Ishikawa (cell line): ENCODE data around the gene ABI3.

Experiments used
- CEBPB ChIP-seq: IDR thresholded peaks from 2 replicates; pipeline ENCODE4 v1.6.1; 2012
- CREB1 ChIP-seq: IDR thresholded peaks from 2 replicates; pipeline ENCODE4 v1.6.1; 2012; ENCODE audit warnings: low read depth
- EGR1 ChIP-seq: IDR thresholded peaks from 2 replicates; pipeline ENCODE4 v1.6.1; 2012
- EP300 ChIP-seq: IDR thresholded peaks from 2 replicates; pipeline ENCODE4 v1.6.1; 2012; ENCODE audit warnings: borderline replicate concordance
- FOXM1 ChIP-seq: IDR thresholded peaks from 2 replicates; pipeline ENCODE4 v1.6.1; 2012; ENCODE audit warnings: low read depth, borderline replicate concordance
- MAX ChIP-seq: IDR thresholded peaks from 2 replicates; pipeline ENCODE4 v1.6.1; 2012
- NFIC ChIP-seq: IDR thresholded peaks from 2 replicates; pipeline ENCODE4 v1.6.1; 2012
- RAD21 ChIP-seq: IDR thresholded peaks from 2 replicates; pipeline ENCODE4 v1.6.1; 2012; ENCODE audit warnings: low read depth
- REST ChIP-seq: IDR thresholded peaks from 2 replicates; pipeline ENCODE4 v1.6.1; 2012; ENCODE audit warnings: low read depth, mild to moderate bottlenecking
- TAF1 ChIP-seq: IDR thresholded peaks from 2 replicates; pipeline ENCODE4 v1.6.1; 2012; ENCODE audit warnings: low read depth, mild to moderate bottlenecking
- TCF12 ChIP-seq: IDR thresholded peaks from 2 replicates; pipeline ENCODE4 v1.6.1; 2012; ENCODE audit warnings: low read depth
- TEAD4 ChIP-seq: IDR thresholded peaks from 2 replicates; pipeline ENCODE4 v1.6.1; 2012
- YY1 ChIP-seq: IDR thresholded peaks from 2 replicates; pipeline ENCODE4 v1.6.1; 2012; ENCODE audit warnings: low read depth
- ZBTB7A ChIP-seq: IDR thresholded peaks from 2 replicates; pipeline ENCODE4 v1.6.1; 2012; ENCODE audit warnings: low read depth
- TF ChIP-seq, protein P1 (sequence below): IDR thresholded peaks from 2 replicates; pipeline ENCODE4 v1.6.1; 2012

The ABI3 gene

DNA sequence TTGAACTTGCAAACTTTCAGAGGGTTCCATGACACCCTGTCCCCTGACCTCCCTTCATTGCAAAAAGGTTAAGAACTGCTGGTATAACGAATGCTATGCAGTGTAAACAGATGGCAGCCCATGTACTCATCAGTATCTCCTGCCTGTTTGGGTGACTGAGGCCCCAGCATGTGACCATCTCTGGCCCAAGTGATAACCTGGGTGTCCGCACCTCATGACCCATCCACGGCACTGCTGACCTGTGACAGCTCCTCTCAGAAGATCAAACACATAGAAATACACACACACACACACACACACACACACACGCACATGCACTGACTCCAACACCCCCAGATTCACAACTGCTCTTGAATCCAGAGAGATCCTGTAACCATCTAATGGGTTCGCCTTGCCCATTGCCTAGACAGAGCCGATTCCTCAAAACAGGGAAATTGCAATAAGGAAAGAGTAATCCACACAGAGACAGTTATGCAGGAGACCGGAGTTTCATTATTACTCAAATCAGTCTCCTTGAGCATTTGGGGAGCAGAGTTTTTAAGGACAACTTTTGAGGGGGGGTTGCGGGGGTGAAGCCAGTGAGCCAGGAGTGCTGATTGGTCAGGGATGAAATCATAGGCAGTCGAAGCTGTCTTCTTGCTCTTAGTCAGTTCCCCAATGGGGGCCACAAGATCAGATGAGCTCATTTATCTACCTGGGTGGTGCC, 31.3 kb downstream of the ABI3 start:
- TF ChIP-seq FOXM1, result no peak
- no peak for TF ChIP-seq NFIC
- TF ChIP-seq, protein P1, sequence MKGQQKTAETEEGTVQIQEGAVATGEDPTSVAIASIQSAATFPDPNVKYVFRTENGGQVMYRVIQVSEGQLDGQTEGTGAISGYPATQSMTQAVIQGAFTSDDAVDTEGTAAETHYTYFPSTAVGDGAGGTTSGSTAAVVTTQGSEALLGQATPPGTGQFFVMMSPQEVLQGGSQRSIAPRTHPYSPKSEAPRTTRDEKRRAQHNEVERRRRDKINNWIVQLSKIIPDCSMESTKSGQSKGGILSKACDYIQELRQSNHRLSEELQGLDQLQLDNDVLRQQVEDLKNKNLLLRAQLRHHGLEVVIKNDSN, result no peak

DNA sequence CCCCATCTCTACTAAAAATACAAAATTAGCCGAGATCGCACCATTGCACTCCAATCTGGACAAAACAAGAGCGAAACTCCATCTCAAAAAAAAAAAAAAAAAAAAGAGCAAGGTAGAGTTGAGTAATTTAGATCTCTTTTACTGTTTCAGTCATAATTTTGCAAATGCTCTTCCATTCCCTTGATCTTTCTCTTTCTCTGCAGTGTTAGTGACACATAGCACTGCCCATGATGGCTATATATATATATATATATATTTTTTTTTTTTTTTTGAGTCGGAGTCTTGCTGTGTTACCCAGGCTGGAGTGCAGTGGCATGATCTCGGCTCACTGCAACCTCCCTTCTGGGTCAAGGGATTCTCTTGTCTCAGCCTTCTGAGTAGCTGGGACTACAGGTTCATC, 32.3 kb downstream of the ABI3 start:
- TF ChIP-seq MAX (no peak), TCF12 (no peak)

- no peak for TF ChIP-seq EGR1
- no peak for TF ChIP-seq TCF12
- no peak for TF ChIP-seq ZBTB7A
- no peak for TF ChIP-seq EP300
Observed at GRCh38 chr17:49244839-49245238, 34.3 kb downstream of the ABI3 start.

- TF ChIP-seq CREB1 (no peak), REST (no peak), NFIC (no peak), TEAD4 (no peak), YY1 (no peak), RAD21 (no peak), EGR1 (no peak), FOXM1 (no peak), ZBTB7A (no peak), MAX (no peak)
- TF ChIP-seq, protein P1, result no peak
Observed at GRCh38 chr17:49247944-49248343, 37.4 kb downstream of the ABI3 start.

DNA sequence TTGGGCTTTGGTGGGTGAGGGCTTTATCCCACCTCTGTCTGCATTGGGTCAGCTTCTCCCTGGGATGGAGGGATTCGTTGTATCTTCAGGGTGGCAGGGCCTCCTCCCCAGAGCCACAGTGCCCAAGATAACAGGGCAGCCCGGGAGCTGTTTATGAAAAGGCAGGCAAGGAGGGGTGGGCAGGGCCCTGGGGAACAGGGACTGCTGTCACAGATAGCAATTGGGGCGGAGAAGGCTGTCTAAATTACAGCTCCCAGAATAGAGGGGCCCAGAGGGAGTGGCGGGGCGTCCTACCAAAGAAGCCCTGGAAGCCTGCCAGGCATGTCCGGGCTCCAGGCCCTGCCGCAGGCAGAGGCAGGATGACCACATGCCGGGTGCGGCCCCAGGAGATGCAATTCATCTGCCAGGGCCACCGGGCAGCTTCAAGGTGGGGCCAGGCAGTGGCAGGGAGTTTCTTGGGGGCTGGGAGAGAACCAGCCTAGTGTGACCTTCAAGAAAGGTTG, 38.8 kb downstream of the ABI3 start:
- peak; percentile 83; the same call in 1 of the 2 replicates for TF ChIP-seq EP300
- TF ChIP-seq TEAD4, result peak; percentile 68
- no peak for TF ChIP-seq REST
- TF ChIP-seq, protein P1, result peak; percentile 37
- peak; percentile 80; the same call in 1 of the 2 replicates for TF ChIP-seq ZBTB7A
- no peak for TF ChIP-seq TAF1
- TF ChIP-seq FOXM1, result peak; percentile 66; the same call in 1 of the 2 replicates
- TF ChIP-seq RAD21, result no peak
- peak; percentile 92 for TF ChIP-seq NFIC
- TF ChIP-seq EGR1, result no peak
- TF ChIP-seq CREB1, result no peak
- peak; percentile 90 for TF ChIP-seq TCF12
- peak; percentile 57; the same call in 1 of the 2 replicates for TF ChIP-seq YY1
- peak; percentile 60; the same call in 1 of the 2 replicates for TF ChIP-seq MAX
- no peak for TF ChIP-seq CEBPB
